DMS53 (cell line): ENCODE measurements around the gene PHLDB1.
A peak's percentile ranks its signal among the peaks of the same experiment; 100 is the strongest.

Experiments
- DNase-seq: peaks from one replicate; lab custom pipeline; 2025; lab: John Stamatoyannopoulos, UW

The PHLDB1 gene

GRCh38 chr11:118688851-118689502 lies 81.6 kb downstream of the PHLDB1 start:
- no peak for DNase-seq

DNA sequence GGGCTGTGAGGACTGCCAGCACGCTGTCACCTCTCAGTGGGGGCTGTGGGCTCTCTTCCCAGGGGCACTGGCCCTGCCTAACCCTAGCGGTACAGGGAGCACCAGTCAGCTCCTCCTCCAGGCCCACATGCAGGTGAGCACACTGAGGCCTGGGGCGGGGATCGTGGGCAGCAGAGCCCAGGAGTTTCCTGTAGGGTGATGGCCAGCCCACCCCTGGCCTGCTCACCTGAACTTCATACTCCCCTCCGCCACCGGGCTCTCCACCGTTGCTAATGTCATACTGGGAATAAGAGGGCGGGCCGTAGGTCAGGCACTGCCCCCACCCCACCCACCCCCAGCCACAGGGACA lies 82.1 kb downstream of the PHLDB1 start:
- DNase-seq = no peak

DNA sequence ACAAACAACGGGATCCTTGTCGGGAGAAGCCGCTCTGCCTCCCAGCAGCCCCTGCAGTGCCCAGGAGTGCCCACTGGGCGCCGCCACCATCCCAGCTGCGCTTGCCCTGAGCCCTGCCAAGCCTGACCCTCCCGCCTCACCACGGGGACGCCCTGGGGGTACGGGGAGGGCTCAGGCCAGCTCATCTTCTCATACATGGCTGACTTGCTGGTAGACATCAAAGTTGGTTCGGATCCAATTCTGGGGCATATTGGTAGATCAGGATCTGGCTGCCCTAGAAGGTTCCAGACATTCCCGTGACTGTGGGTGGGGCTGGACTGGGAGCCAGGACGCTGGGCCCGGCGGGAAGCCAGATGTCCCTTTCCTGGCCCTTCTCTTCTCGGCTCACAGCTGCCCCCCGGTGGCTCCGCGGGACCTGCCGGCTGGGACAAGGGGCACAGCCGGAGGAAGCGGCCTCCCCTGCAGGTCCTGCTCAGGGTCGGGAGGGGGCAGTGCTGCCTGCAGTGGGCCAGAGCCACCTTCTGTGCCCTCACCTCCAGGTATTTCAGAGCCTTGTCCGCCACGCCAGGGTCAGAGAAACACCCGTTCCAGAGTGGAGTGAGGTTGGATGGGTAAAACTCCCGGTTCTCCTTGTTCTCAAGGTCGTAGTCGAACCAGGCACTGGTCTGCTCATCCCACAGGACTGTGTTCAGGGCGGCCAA lies 82.6 kb downstream of the PHLDB1 start:
- peak; percentile 95 for DNase-seq

DNA sequence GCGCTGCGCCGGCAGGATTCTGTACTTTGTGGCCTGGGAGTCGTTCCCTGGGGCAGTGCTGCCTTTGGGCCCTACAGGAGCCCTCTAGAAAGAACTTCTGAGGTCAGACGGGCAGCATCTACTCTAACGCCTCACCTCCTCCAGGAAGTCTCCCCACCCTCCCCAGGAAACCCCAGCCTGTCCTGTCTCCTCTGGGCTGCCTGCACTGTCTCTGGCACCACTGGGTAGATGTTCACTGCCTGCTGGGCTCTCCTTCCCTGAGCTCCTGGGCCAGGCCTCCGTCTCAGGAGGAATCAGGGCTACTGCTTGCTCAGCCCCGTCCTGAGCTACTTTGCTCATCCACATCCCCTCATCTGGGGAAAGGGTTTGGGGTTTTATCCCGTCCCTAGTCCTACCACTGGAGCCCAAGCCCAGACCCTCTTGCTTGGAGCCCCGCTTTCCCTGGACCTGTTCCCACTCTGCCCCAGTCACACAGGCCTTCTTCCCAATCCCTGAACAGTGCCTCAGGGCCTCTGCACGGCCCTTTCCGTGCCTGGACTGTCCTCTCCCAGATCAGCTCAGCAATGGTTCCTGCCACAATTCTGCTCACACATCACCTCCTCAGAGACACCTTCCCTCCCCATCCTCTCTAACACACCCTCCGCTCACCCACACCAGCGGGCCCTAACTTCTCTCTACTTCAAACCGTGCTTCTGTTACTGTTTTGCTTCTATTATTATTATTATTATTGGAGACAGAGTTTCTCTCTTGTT lies 83.3 kb downstream of the PHLDB1 start:
- no peak for DNase-seq

- no peak for DNase-seq
Observed at GRCh38 chr11:118691926-118692830, 84.8 kb downstream of the PHLDB1 start.

- no peak for DNase-seq
Observed at GRCh38 chr11:118694185-118694584, 86.8 kb downstream of the PHLDB1 start.

DNA sequence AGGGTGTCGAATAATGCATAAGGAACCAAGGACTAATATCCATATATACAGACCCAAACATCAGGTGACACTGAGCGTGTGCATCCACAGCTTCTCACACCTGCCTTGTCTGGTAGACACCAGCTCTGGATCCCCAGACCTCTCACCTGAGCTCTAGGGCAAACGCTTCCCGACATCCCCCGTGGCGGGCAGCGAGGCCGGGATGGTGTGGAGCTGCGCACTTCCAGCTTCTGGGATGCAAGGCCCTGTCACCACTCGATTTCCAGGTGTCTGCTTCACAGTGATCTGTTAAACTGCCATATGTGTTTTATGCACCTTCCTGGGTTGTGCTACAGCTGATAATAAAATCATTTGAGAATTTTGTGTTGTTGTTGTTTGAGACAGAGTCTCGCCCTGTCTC lies 87.4 kb downstream of the PHLDB1 start:
- no peak for DNase-seq

DNA sequence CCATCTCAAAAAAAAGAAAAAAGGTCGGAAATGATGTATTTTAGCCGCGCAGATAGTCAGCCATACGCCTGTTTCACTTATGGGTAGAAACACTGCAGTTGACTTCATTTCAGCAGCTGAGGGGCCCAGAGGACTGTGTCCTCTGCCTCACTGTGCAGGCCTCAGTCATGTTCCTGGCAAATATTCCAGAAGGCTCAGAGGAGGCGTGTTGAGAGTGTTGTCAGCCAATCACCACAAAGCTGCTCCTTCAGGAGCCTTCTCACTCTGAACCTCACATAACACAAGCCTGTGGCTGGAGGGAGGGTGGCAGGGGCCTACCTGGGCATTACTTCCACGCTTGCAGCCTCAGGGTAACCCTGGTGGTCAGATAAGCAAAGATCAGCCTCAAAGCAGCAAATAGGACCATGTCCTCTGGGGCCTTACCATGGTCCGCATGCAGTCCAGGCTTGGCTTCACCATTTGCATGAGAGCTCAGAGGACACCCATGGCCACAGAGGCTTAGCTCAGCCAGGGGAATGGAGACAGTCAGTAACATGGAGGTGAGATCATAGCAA lies 89.3 kb downstream of the PHLDB1 start:
- DNase-seq = no peak

DNA sequence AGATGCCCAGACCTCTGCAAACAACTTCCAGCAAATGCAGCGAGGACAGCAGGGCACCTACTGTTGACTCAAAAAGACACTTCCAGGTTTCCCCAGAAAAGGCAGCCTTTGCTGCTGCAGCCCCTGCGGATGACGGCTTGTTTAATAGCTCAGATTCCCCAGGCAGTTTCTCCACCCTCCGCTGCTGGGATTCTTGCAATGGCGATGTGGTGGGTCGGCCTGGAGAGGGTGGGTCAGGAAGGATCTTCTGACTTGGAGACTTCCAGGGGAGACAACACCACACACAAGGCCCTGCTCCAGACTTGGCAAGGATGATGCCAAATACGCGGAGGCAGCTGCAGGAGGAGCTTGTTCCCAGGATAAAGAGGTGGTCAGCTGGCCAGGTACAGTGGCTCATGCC lies 89.9 kb downstream of the PHLDB1 start:
- DNase-seq = no peak

DNA sequence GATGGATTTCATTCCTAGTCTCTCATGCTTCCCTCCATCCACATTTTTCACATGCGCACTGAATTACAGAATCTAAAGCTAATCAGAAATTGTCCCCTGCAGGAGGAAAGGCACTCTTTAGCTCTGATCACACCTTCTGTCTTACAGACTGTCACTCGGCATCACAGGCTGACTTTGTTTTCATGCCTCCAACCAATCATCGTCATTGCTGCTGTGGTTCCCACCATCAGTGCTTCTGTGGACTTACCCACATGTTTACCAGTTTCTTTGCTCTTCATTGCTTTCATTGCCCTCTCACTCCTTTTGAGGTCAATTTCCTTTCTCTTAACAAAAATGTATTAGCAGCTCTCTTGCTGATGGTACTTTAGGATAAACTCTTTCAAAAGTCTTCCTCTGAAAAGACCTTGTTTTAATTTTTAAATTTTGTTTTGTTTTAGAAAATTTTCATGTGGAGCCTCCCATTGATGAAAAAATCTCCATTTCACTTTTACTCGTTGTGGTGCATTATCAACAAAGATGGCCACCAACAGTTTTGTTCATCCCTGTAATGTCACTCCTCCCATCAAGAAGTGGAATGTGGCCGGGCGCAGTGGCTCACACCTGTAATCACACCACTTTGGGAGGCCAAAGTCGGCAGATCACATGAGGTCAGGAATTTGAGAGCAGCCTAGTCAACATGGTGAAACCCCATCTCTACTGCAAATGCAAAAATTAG lies 92.2 kb downstream of the PHLDB1 start:
- DNase-seq = no peak

DNA sequence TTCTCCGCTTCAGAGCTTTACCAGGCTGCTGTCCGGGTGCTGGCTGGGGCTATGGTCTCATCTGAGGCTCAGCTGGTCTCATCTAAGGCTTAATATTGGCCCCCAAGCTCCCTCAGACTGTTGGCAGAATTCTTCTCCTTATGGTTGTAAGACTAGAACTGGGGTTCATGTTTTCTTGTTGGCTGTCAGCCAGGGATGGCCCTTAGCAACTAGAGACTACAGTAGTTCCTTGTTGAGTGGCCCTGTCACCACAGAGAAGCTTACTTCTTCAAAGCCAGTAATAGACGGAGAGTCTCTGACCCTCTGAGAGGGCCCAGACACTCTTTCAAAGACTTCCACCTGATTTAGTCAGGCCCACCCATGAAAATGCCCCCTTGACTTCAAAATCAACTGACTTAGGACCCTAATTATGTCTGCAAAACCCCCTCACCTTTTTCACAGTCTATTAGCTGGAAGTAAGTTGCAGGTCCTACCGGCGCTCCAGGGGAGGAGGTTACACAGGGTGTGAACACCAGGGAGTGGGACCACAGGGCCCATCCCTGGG lies 96.2 kb downstream of the PHLDB1 start:
- no peak for DNase-seq

- no peak for DNase-seq
Observed at GRCh38 chr11:118705111-118705741, 97.8 kb downstream of the PHLDB1 start.

DNA sequence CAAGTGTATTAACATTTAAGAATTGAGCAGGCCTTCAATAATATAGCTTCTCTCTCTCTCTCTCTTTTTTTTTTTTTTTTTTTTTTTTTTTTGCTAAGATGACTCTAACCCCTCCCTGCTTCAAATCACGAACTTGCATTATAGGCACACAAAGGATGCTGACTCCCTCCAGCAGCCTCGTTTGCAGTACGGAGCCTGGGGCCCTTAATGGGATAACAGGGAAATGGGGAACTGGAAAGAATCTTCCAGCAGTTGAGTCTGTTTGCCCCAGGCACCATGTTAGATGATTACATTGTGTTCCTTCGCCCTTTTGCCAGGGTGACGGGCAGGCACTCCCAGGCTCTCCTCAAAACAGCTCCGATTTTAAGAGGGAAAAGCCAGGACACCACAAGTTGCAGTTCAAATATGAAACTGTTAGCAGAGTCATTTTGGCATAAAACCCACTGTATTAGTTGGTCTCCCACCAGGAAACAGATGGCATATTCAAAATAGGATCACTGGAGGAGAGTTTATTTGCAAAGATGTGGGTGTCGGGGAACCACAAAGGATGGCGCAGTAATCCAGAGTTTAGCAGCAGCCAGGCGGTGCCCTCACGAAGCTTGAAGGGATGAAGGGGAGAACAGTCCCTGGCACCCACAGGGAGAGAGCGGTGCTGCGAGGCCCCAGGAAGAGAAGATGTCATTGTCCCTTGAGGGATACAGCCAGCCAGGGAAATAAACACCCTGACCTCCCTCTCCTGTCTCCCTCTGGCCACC lies 98.6 kb downstream of the PHLDB1 start:
- DNase-seq = no peak

DNA sequence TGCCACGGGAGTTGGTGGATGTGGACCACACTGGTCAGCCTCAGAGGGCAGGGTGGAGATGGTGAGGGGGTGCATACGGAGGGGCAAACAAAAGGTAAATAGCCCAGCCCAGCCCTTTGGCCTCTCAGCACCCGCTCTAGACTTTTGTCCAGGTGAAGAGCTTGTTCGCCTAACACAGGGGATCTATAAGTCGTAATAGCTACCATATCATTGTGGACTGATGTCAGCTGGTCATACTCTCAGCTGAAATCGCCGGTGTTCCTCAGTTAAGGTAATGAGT lies 99.1 kb downstream of the PHLDB1 start:
- DNase-seq = no peak
